NT2/D1 (cell line): ENCODE data around the gene RFT1.

Experiments used
- DNase-seq: peaks from one replicate; pipeline ENCODE4 v3.0.0-alpha.2; 2011; ENCODE audit warnings: low read depth, low spot score
- H3K27me3 ChIP-seq: 2 replicates; pipeline ENCODE4 v1.6.0; 2011; ENCODE audit warnings: mild to moderate bottlenecking; ENCODE audit not compliant: insufficient read length, insufficient read depth
- H3K36me3 ChIP-seq: 2 replicates; pipeline ENCODE4 v1.6.1; 2011; ENCODE audit warnings: mild to moderate bottlenecking, low read length, mixed read lengths; ENCODE audit not compliant: insufficient read depth, insufficient read length
- H3K4me1 ChIP-seq: 2 replicates; pipeline ENCODE4 v1.5.1; 2011; ENCODE audit not compliant: insufficient read depth, insufficient read length
- H3K4me3 ChIP-seq: 2 replicates; pipeline ENCODE4 v1.5.1; 2011; ENCODE audit warnings: low read depth; ENCODE audit not compliant: insufficient read length
- H3K9ac ChIP-seq: 2 replicates; pipeline ENCODE4 v1.6.0; 2011; ENCODE audit warnings: low read depth; ENCODE audit not compliant: insufficient read length
- H3K9me3 ChIP-seq: 2 replicates; pipeline ENCODE4 v1.5.1; 2011; ENCODE audit warnings: mild to moderate bottlenecking, low read length; ENCODE audit not compliant: insufficient read depth
- SUZ12 ChIP-seq: IDR thresholded peaks from 2 replicates; pipeline ENCODE4 v1.6.1; 2011; ENCODE audit not compliant: insufficient read length, insufficient read depth; ENCODE audit errors: extremely low read depth
- YY1 ChIP-seq: IDR thresholded peaks from 2 replicates; pipeline ENCODE4 v1.6.1; 2011; ENCODE audit not compliant: insufficient read length, insufficient read depth
- ZNF274 ChIP-seq: IDR thresholded peaks from 2 replicates; pipeline ENCODE4 v1.6.1; 2011; ENCODE audit warnings: mild to moderate bottlenecking, low read depth, low read length

Gene RFT1

DNA sequence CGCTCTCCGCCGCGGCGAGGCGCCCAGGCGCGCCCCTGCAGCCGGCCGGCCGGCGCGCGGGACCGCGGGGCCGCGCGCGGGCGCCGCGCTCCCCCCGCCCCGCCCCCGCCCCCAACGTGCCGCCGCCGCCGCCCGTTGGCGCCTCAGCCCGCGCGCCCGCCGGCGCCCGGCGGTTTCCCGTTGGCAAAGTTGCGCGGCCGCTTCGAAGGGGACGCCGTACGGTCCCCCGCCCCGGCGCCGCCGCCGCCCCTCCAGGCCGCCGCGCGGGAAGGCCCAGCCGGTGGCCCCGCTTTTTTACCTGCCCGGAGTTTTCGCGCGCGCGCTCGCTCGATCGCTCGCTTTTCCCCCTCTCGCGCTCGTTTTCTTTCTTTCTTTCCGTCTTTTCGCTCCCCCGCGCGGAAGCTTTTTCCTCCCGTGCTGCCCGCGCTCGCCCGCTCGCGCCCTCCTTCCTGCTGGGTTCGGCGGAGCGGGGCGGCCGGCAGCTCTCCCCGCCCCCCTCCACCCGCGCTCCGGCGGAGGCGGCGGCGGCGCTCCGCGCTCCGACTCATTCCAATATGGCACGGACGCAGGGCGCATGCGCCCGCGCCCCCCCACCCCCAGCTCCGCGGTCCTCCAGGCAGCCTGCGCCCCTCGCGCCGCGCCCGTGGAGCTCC is 84.6 kb downstream of the RFT1 start, which contains the start of gene SFMBT1:
Gene SFMBT1 (minus strand): TSS at position 556 of the 653 bp plus-strand sequence. CDS start 76,945 bp downstream, outside the sequence.
- Histone ChIP-seq H3K9ac (peak within 1 kb of the TSS; percentile 80), H3K9me3 (no peaks in the 10 kb centered on the region), H3K27me3 (peaks cover 49% of the 10 kb centered on the region), H3K4me1 (peaks cover 2% of the 10 kb centered on the region), H3K4me3 (peak within 1 kb of the TSS; percentile 68), H3K36me3 (no peaks in the 10 kb centered on the region)
- DNase-seq: no peak
- TF ChIP-seq YY1 (no peak), SUZ12 (no peak), ZNF274 (no peak)

DNA sequence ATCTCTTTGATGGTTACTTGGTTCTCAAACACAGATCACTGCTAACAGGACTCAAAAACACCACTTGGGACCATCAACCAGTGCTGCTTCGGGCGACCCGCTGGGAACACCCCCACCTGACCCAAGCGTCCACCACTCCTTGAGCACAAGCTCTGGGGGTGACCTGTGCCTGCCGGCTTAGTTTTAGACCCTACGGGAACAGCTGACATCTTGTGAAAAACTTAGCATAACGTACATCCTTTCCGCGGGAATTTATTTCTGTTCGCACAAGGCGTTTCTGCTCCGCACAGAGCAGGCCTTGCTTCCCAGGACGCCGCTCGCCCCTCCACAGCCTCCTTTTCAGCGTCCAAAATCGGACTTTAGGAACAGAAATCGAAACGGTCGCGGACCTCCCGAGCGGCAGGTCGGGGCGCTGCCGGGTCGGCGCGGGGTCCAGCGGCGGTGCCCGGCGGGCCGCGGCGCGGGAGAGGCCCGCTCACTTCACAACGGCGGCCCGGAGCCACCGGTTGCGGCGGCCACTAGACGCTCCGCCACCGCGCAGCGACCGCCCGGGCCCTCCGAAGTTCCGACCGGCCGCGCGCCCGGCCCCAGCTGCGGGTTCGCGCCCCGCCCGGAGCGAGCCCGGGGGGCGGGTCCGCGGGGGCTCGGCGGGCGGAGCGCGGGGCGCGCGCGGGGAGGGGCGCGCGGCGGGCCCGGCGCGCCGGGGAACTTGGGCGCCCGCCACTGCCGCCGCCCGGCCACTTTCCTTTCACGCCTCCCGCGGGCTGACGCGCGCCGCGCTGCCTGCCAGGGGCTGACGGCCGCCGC is 85.3 kb downstream of the RFT1 start:
- peaks cover 49% of the 10 kb centered on the region for H3K27me3 ChIP-seq
- no peak for TF ChIP-seq YY1
- TF ChIP-seq SUZ12: no peak
- TF ChIP-seq ZNF274: no peak
- peak overlapping the region; percentile 76 for H3K9ac ChIP-seq
- peaks cover 2% of the 10 kb centered on the region for H3K4me1 ChIP-seq
- H3K9me3 ChIP-seq: no peaks in the 10 kb centered on the region
- no peak for DNase-seq
- peak overlapping the region; percentile 61 for H3K4me3 ChIP-seq
- no peaks in the 10 kb centered on the region for H3K36me3 ChIP-seq

DNA sequence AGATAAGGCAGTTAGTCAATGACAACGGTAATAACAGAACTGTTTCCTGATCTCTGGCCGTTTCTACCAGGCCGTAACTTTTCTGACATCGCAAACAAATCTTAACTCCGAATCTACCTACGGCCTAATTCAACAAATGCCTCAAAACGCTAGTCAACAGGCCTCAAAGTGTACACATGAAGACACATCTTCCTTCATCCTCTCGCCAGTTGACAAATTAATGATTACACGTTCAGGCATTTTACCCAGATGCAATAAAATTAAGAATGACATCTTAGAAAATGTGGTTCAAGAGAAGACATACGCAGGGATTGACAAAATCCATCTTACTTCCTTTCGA is 85.9 kb downstream of the RFT1 start:
- TF ChIP-seq ZNF274 (no peak), SUZ12 (no peak), YY1 (no peak)
- H3K27me3 ChIP-seq: peaks cover 49% of the 10 kb centered on the region
- no peaks in the 10 kb centered on the region for H3K36me3 ChIP-seq
- no peaks in the 10 kb centered on the region for H3K9me3 ChIP-seq
- H3K4me3 ChIP-seq: peak overlapping the region; percentile 61
- H3K4me1 ChIP-seq: peaks cover 2% of the 10 kb centered on the region
- no peak overlapping the region for H3K9ac ChIP-seq
- DNase-seq: no peak

DNA sequence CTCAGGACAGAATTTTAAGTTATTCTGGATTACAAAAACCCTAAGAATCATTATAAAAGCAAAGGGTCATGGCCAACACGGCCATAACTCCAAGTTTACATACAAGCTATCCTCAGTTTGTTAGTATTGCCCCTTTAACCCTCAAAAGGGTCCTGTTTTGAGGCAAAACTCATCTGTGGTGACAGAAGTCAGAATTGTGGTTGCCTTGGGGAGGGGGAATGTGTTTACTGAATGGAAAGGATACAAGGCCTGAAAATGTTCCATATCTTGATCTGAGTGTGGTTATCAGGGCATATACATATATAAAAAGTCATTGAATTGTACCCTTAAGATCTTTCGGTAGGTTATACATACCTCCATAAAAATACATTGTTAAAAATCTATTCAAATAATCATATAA is 86.5 kb downstream of the RFT1 start:
- H3K9ac ChIP-seq: no peak overlapping the region

DNA sequence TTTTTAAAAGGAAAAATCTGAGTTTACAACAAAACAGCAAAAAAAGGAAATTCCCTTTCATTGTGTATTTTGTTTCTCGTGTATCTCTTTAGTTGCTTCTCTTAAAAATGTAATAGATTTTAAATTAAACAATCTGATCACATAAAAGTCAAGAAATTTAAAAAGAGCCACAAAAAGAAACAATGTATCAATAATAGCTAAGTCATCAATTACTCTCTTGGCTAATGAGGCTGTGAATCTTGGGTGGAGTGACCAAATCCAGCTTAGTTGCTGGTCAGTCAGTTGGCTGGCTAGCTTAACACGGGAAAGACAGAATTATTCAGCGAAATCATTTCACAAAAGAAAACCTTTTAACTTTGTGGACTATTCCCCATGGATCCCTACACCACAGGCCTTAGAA is 87.6 kb downstream of the RFT1 start:
- Histone ChIP-seq H3K27me3 (peaks cover 39% of the 10 kb centered on the region), H3K4me3 (no peak overlapping the region), H3K4me1 (peaks cover 2% of the 10 kb centered on the region), H3K9ac (no peak overlapping the region), H3K9me3 (no peaks in the 10 kb centered on the region), H3K36me3 (no peaks in the 10 kb centered on the region)
- TF ChIP-seq ZNF274 (no peak), SUZ12 (no peak), YY1 (no peak)
- no peak for DNase-seq

More for the DNA sequence above, 86.5 kb downstream of the RFT1 start:
- Histone ChIP-seq H3K27me3 (peaks cover 47% of the 10 kb centered on the region), H3K9me3 (no peaks in the 10 kb centered on the region), H3K4me1 (peaks cover 2% of the 10 kb centered on the region), H3K4me3 (no peak overlapping the region), H3K36me3 (no peaks in the 10 kb centered on the region)
- no peak for DNase-seq
- TF ChIP-seq YY1 (no peak), ZNF274 (no peak), SUZ12 (no peak)

DNA sequence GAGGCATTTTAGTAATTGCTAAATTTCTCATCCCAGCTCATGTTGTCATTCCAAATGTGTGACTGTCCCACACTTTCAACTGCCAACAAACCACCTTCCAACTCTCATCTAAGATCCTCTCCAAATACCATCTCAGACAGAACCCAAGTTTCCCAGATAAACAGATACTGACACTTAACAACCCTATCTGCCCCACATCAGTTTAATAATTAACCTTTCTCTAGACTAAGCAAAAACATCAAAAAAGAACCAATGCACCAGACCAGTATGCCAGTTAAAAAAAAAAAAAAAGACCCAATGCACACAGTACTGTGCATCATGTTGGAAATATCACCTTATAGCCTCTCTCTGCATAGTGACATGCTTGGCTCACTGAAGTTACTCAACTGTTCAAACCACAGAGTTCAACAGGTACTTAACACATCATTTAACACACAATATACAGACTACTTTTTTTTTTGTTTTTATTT is 89.8 kb downstream of the RFT1 start:
- Histone ChIP-seq H3K4me1 (peaks cover 2% of the 10 kb centered on the region), H3K9me3 (no peaks in the 10 kb centered on the region), H3K4me3 (no peak overlapping the region), H3K9ac (no peak overlapping the region), H3K27me3 (peaks cover 24% of the 10 kb centered on the region), H3K36me3 (no peaks in the 10 kb centered on the region)
- no peak for TF ChIP-seq ZNF274
- no peak for TF ChIP-seq YY1
- no peak for TF ChIP-seq SUZ12
- no peak for DNase-seq

DNA sequence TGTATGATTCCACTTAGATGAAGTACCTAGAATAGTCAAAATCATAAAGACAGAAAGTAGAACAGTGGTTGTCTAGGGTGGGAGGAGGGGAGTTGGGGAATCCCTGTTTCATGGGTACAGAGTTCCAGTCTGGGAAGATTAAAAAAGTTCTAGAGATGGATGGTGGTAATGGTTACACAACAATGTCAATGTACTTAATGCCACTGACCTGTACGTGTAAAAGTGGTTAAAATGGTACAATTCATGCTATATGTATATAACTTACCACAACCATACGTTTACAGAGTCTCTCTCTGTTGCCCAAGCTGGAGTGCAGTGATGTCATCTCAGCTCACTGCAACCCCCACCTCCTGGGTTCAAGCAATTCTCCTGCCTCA is 90.9 kb downstream of the RFT1 start:
- H3K27me3 ChIP-seq: peaks cover 18% of the 10 kb centered on the region
- no peak overlapping the region for H3K4me3 ChIP-seq
- no peaks in the 10 kb centered on the region for H3K9me3 ChIP-seq
- no peaks in the 10 kb centered on the region for H3K4me1 ChIP-seq
- H3K36me3 ChIP-seq: no peaks in the 10 kb centered on the region
- no peak for DNase-seq
- H3K9ac ChIP-seq: no peak overlapping the region
- TF ChIP-seq SUZ12 (no peak), ZNF274 (no peak), YY1 (no peak)
